Hepatocyte (in vitro differentiated cells): ENCODE measurements around the gene LRMDA.

Experiments
- EZH2 ChIP-seq: fragments of 200-600 bp; sonication (generic); IDR thresholded peaks from 2 replicates; pipeline ENCODE4 v1.6.1; 2016; ENCODE audit warnings: antibody characterized with exemption, mild to moderate bottlenecking, borderline replicate concordance
- TF ChIP-seq, protein P1 (sequence below): fragments of 200-600 bp; sonication (generic); IDR thresholded peaks from 2 replicates; pipeline ENCODE4 v1.5.1; 2016; ENCODE audit warnings: antibody characterized with exemption, mild to moderate bottlenecking; ENCODE audit not compliant: poor library complexity

GRCh38 chr10:76442113-76442512 lies 1010.7 kb downstream of the LRMDA start:
- TF ChIP-seq, protein P1, sequence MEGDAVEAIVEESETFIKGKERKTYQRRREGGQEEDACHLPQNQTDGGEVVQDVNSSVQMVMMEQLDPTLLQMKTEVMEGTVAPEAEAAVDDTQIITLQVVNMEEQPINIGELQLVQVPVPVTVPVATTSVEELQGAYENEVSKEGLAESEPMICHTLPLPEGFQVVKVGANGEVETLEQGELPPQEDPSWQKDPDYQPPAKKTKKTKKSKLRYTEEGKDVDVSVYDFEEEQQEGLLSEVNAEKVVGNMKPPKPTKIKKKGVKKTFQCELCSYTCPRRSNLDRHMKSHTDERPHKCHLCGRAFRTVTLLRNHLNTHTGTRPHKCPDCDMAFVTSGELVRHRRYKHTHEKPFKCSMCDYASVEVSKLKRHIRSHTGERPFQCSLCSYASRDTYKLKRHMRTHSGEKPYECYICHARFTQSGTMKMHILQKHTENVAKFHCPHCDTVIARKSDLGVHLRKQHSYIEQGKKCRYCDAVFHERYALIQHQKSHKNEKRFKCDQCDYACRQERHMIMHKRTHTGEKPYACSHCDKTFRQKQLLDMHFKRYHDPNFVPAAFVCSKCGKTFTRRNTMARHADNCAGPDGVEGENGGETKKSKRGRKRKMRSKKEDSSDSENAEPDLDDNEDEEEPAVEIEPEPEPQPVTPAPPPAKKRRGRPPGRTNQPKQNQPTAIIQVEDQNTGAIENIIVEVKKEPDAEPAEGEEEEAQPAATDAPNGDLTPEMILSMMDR = no peak
- TF ChIP-seq EZH2 = no peak
